ENCODE measurements around the gene ZCCHC7. TPM values are rescaled to one million over a fixed set of nuclear protein-coding genes. Genes with fewer than 3 reads are reported as not detected.

Gene ZCCHC7
- total RNA-seq, 2 donors from 2014 or later: 21.2 to 22.7 TPM

- 95 to 97% methylated on average over 3 of the region's 3 CpGs for WGBS, 2 experiments (ENCODE audit: insufficient coverage in 1 of 2, insufficient read length in 1 of 2)
These were observed 6.6 kb downstream of the ZCCHC7 start for GRCh38 chr9:37127018-37127417.

GRCh38 chr9:37128051-37128450 lies 7.7 kb downstream of the ZCCHC7 start:
- H3K27ac Mint-ChIP-seq: no peak overlapping the region
- Histone ChIP-seq H3K9ac (ENCODE audit: extremely low read depth, low read length, poor library complexity, severe bottlenecking) (no peak overlapping the region), H3K4me3 (ENCODE audit: low read length) (no peak overlapping the region), H3K27ac (ENCODE audit: low read depth, low read length) (no peak overlapping the region), H3K4me1 (ENCODE audit: control insufficient read depth, insufficient read depth, low read length) (no peaks in the 10 kb centered on the region), H3K36me3 (ENCODE audit: control insufficient read depth, insufficient read depth, low read length) (peaks cover 43% of the 10 kb centered on the region), H3K27me3 (ENCODE audit: control insufficient read depth, insufficient read depth, low read length, poor library complexity, severe bottlenecking) (no peaks in the 10 kb centered on the region), H3K9me3 (ENCODE audit: control insufficient read depth, low read length) (no peaks in the 10 kb centered on the region)
- H3K4me1 Mint-ChIP-seq: no peaks in the 10 kb centered on the region
- H3K36me3 Mint-ChIP-seq (ENCODE audit: low read depth): peaks cover 22% of the 10 kb centered on the region
- WGBS, 2 experiments (ENCODE audit: insufficient coverage in 1 of 2, insufficient read length in 1 of 2): 73 to 93% methylated on average over 3 of the region's 3 CpGs
- no peaks in the 10 kb centered on the region for H3K27me3 Mint-ChIP-seq (ENCODE audit: insufficient read depth)
- TF ChIP-seq, protein P1, sequence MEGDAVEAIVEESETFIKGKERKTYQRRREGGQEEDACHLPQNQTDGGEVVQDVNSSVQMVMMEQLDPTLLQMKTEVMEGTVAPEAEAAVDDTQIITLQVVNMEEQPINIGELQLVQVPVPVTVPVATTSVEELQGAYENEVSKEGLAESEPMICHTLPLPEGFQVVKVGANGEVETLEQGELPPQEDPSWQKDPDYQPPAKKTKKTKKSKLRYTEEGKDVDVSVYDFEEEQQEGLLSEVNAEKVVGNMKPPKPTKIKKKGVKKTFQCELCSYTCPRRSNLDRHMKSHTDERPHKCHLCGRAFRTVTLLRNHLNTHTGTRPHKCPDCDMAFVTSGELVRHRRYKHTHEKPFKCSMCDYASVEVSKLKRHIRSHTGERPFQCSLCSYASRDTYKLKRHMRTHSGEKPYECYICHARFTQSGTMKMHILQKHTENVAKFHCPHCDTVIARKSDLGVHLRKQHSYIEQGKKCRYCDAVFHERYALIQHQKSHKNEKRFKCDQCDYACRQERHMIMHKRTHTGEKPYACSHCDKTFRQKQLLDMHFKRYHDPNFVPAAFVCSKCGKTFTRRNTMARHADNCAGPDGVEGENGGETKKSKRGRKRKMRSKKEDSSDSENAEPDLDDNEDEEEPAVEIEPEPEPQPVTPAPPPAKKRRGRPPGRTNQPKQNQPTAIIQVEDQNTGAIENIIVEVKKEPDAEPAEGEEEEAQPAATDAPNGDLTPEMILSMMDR (conservative IDR thresholded peaks at IDR 0.05): no peak
- no peaks in the 10 kb centered on the region for H3K9me3 Mint-ChIP-seq
- no peak for DNase-seq
- no peak overlapping the region for H3K4me3 Mint-ChIP-seq

More at GRCh38 chr9:37127018-37127417, 6.6 kb downstream of the ZCCHC7 start:
- Histone ChIP-seq H3K4me1 (ENCODE audit: control insufficient read depth, insufficient read depth, low read length) (no peaks in the 10 kb centered on the region), H3K9ac (ENCODE audit: extremely low read depth, low read length, poor library complexity, severe bottlenecking) (no peak overlapping the region), H3K4me3 (ENCODE audit: low read length) (no peak overlapping the region), H3K27ac (ENCODE audit: low read depth, low read length) (no peak overlapping the region), H3K9me3 (ENCODE audit: control insufficient read depth, low read length) (no peaks in the 10 kb centered on the region), H3K36me3 (ENCODE audit: control insufficient read depth, insufficient read depth, low read length) (peaks cover 37% of the 10 kb centered on the region), H3K27me3 (ENCODE audit: control insufficient read depth, insufficient read depth, low read length, poor library complexity, severe bottlenecking) (no peaks in the 10 kb centered on the region)
- TF ChIP-seq, protein P1 (conservative IDR thresholded peaks at IDR 0.05): no peak
- DNase-seq: no peak
- Mint-ChIP-seq H3K4me1 (peaks cover under 1% of the 10 kb centered on the region), H3K36me3 (ENCODE audit: low read depth) (peaks cover 13% of the 10 kb centered on the region), H3K4me3 (no peak overlapping the region), H3K9me3 (no peaks in the 10 kb centered on the region), H3K27me3 (ENCODE audit: insufficient read depth) (no peaks in the 10 kb centered on the region), H3K27ac (no peak overlapping the region)

GRCh38 chr9:37134166-37134565 lies 13.8 kb downstream of the ZCCHC7 start:
- no CpG with 5 or more reads among the region's 1 CpG for WGBS, 2 experiments (ENCODE audit: insufficient coverage in 1 of 2, insufficient read length in 1 of 2)
- Mint-ChIP-seq H3K27ac (no peak overlapping the region), H3K27me3 (ENCODE audit: insufficient read depth) (no peaks in the 10 kb centered on the region), H3K9me3 (no peaks in the 10 kb centered on the region), H3K4me3 (no peak overlapping the region), H3K36me3 (ENCODE audit: low read depth) (peaks cover 27% of the 10 kb centered on the region), H3K4me1 (peaks cover 5% of the 10 kb centered on the region)
- no peaks in the 10 kb centered on the region for H3K4me1 ChIP-seq (ENCODE audit: control insufficient read depth, insufficient read depth, low read length)
- TF ChIP-seq, protein P1 (conservative IDR thresholded peaks at IDR 0.05): no peak
- no peak overlapping the region for H3K27ac ChIP-seq (ENCODE audit: low read depth, low read length)
- H3K4me3 ChIP-seq (ENCODE audit: low read length): no peak overlapping the region
- no peak overlapping the region for H3K9ac ChIP-seq (ENCODE audit: extremely low read depth, low read length, poor library complexity, severe bottlenecking)
- DNase-seq: no peak
- H3K9me3 ChIP-seq (ENCODE audit: control insufficient read depth, low read length): no peaks in the 10 kb centered on the region
- peaks cover 18% of the 10 kb centered on the region for H3K36me3 ChIP-seq (ENCODE audit: control insufficient read depth, insufficient read depth, low read length)
- H3K27me3 ChIP-seq (ENCODE audit: control insufficient read depth, insufficient read depth, low read length, poor library complexity, severe bottlenecking): no peaks in the 10 kb centered on the region

Data from endodermal cell (in vitro differentiated cells).